HEK293T (cell line): ENCODE data around the gene CRYBA2.

Experiments
- ARNT ChIP-seq: fragments of 450-650 bp; IDR thresholded peaks from 2 replicates; pipeline ENCODE4 v1.6.1; 2017; ENCODE audit warnings: mild to moderate bottlenecking
- BHLHE40 ChIP-seq: fragments of 450-650 bp; IDR thresholded peaks from 2 replicates; pipeline ENCODE4 v1.6.1; 2016; ENCODE audit warnings: mild to moderate bottlenecking, moderate library complexity, borderline replicate concordance
- ELF4 ChIP-seq: fragments of 450-650 bp; IDR thresholded peaks from 2 replicates; pipeline ENCODE4 v1.6.1; 2017; ENCODE audit warnings: antibody characterized with exemption
- FOXA1 ChIP-seq: fragments of 450-650 bp; IDR thresholded peaks from 2 replicates; pipeline ENCODE4 v1.6.1; 2016; ENCODE audit warnings: mild to moderate bottlenecking
- FOXK2 ChIP-seq: fragments of 450-650 bp; IDR thresholded peaks from 2 replicates; pipeline ENCODE4 v1.6.1; 2016; ENCODE audit warnings: mild to moderate bottlenecking
- FOXM1 ChIP-seq: fragments of 450-650 bp; IDR thresholded peaks from 2 replicates; pipeline ENCODE4 v1.6.1; 2017; ENCODE audit warnings: mild to moderate bottlenecking, borderline replicate concordance
- HDGF ChIP-seq: fragments of 450-650 bp; IDR thresholded peaks from 2 replicates; pipeline ENCODE4 v1.6.1; 2017; ENCODE audit warnings: antibody characterized with exemption, borderline replicate concordance
- NFRKB ChIP-seq: fragments of 450-650 bp; IDR thresholded peaks from 2 replicates; pipeline ENCODE4 v1.6.1; 2016; ENCODE audit warnings: mild to moderate bottlenecking, moderate library complexity
- PKNOX1 ChIP-seq: fragments of 450-650 bp; IDR thresholded peaks from 2 replicates; pipeline ENCODE4 v1.6.1; 2016
- SP1 ChIP-seq: fragments of 450-650 bp; IDR thresholded peaks from 2 replicates; pipeline ENCODE4 v1.6.1; 2017
- SUZ12 ChIP-seq: fragments of 450-650 bp; IDR thresholded peaks from 2 replicates; pipeline ENCODE4 v1.6.1; 2016; ENCODE audit warnings: mild to moderate bottlenecking
- TARDBP ChIP-seq: fragments of 450-650 bp; IDR thresholded peaks from 2 replicates; pipeline ENCODE4 v1.6.1; 2016
- ZNF384 ChIP-seq: fragments of 450-650 bp; IDR thresholded peaks from 2 replicates; pipeline ENCODE4 v1.6.1; 2016

GRCh38 chr2:218953366-218953954 is 39.8 kb downstream of the CRYBA2 start:
- no peak for TF ChIP-seq SUZ12
- no peak for TF ChIP-seq FOXA1
- no peak for TF ChIP-seq BHLHE40
- TF ChIP-seq ARNT, result no peak
- TF ChIP-seq ZNF384, result no peak
- TF ChIP-seq FOXK2, result no peak
- TF ChIP-seq PKNOX1, result no peak
- no peak for TF ChIP-seq TARDBP
- TF ChIP-seq NFRKB, result no peak
- TF ChIP-seq FOXM1, result no peak
- TF ChIP-seq ELF4, result no peak
- no peak for TF ChIP-seq SP1
- TF ChIP-seq HDGF, result no peak
